ENCODE measurements around the gene TUT1.
"Not testable (repeated sequence)": the region's sequence is repeated elsewhere in the genome, so short reads cannot be mapped to it uniquely, and the experiment has no call there.

The TUT1 gene

DNA sequence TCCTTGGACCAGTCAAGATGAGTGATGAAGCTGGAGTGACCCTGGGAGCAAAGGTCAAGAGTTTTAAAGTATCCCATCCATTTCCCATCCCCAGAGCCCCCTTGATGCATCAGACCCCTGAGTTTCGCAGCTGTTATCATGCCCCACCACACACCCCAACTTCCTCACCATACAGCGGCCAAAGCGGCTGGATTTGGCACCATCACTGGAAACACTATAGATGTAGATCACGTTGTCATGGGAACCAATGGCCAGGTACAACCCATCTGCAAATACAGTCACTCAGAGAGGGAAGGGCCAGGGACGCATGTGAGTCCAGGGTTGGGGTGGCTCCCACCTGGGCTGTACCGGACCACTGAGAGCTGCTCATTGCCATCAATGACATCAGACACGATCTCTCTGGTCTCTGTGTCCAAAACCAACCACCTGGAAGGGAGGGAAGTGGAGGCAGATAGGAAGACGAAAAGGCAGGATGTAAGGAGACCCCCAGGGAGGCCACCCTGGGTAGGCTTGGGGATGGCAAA lies 12.5 kb upstream of the TUT1 start:
- DNase-seq (ENCODE audit: low read depth) = no peak

DNA sequence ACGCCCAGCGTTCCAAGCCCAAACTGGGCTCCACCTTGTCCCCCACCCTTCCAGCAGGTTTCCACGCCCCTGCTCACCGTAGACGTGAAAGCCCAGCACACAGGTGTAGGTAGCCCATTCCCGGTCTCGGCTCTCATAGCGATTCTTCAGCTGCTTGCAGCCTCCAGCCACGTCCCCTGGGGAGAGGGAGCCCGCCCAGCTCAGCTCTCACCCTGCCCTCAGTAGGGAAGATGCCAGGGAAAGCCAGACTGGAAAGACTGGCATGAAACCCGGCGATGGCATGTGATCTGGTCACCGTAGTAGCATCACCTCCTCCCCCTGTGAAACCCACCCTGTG lies 11.7 kb upstream of the TUT1 start:
- no peak for DNase-seq (ENCODE audit: low read depth)

DNA sequence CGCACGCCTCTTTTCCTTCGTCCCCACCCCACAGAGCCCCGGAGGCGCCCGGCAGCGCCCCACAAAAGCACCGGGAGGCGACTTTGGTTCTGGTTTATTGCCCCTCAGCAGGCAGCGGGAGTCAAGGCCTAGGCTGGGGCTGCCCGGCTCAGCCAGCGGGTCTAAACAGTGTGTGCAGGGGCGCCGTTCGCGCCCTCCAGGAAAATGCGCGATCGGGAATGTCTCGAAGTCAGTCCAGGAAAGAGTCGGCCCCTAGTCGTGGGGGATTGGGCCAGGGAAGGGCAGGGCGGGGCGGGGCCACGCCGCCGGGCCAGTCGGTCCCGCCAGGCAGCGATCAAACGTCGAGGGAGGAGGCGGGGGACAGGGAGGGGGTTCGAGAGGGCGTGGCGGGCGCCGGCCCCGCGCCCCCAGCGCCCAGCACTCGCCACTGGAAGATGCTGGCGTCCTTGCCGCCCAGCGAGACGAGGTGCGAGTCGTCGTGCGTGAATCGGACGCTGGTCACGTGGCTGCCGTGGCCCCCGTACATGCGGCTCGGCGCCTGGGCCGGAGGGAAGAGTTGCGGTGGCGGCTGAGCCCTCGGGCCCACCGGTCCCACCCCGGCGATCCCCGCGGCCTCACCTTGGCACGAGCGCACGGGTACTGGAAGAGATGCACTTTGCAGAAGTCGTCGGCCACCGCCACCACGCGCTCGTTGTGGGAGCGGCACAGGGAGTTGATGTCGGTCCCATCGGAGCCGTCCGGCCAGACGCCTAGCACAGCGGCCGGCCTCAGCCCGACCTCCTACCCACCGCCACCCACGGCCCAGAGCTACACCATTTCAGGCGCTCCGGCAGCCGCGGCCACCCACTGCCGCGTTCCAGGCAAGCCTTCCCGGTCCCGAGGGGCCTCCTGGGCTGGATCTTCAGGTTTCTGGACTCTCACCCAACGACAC lies 11.1 kb upstream of the TUT1 start:
- DNase-seq (ENCODE audit: low read depth) = no peak

DNA sequence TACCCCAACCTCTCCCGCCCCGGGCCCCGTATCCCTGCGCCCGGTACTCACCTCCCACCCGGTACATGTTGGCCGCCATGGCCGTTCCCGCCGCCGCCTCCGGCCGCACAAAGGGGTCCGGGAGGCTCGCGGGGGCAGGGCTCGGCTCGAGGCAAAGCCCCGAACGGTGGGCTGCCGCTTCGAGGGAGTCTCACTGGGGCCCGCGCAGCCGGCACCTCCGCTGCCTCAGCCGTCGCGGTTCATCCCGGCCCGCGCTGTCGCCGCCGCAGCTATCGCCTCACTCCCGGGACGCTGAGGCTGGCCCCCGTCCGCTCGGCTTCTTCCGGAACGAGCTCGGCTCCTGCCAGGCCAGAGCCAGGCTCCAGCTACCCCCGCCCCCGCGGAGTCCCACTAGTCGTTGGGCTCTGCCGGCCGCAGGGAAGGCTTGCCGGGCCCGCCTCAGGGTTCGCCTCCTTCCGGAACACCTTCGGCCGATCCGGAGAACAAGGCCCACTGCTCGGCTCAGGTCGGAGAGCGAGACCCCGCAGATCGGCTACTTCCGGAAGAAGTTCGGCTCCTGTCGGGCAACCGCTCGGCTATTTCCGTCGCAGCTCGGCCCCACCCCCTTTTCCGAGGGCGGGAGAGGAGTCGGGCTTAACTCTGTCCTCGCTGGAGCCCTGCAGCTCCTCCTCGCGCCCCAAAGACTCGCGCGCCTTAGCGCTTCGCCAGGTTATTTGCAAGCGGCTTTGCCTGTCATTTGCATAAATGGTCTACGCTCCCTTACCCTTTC lies 10.2 kb upstream of the TUT1 start, which contains the start of gene MTA2:
Gene MTA2 (minus strand): TSS at position 494 of the 769 bp plus-strand sequence. CDS start 415 bp downstream, at position 79.
- DNase-seq (ENCODE audit: low read depth) = peak; percentile 99

DNA sequence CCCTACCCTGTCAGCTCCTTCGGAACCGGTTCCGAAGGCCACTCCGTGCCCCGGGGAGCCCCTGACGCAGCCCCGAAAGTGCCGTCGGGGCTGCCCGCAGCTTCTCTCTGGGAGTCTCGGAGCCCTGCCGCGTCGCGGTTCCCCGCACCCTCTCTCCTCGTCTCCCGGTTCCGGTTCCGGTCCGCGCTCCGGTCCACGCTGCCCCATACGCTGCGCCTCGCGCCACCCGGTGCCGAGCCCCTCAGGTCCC lies 9.7 kb upstream of the TUT1 start:
- no peak for DNase-seq (ENCODE audit: low read depth)

DNA sequence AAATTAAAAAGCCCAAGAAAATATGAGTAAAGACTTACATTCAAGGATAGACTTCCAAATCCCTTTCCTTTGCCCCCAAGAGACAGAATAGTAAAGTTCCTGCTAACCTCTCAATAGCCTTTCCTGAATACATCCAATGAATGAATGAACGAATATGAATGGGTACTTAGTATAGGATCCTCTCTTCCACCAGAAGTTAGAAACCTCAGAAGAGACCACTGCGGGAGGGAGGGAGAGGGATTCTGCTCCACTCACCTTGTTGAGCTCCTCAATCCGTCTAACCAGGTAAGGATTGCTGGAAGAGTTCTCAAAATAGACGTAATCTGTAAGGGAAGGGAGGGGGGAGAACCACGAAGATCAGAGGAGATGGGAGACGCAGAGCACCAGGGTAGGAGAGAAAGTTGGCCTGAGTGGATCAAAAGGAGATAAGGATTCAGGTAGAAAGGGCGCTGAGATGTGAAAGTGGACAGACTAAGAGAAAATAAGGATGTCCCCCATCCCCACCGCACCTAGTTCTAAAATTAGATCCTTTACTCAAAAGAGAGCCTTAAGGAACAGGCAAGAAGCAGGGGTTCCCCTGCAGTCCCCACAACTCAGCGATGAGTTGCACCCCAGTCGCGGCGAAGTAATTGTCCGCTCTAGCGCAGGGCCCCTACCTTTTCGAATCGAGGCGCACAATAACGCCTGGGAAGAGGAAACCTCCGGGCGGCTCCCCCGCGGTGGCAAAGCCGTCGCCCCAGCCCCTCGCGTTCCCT lies 9.2 kb upstream of the TUT1 start:
- DNase-seq (ENCODE audit: low read depth) = no peak

DNA sequence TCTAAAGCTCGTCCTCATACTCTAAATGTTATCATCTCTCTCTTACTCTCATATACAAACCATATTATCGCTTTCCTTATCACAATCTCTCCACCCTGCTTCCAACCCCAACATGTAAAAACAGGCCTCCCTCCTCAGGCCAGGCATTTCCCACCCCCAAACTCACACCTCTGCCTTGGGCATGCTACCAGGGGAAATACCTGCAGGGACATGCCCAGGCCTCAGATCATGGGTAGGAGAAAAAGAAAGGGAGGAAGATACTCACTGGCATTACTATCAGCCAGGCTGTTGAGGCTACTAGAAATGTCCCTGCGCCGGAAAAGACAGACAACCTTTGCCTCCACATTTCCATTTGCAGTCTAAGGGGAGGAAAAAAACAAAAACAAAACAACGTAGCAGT lies 8.6 kb upstream of the TUT1 start:
- no peak for DNase-seq (ENCODE audit: low read depth)

DNA sequence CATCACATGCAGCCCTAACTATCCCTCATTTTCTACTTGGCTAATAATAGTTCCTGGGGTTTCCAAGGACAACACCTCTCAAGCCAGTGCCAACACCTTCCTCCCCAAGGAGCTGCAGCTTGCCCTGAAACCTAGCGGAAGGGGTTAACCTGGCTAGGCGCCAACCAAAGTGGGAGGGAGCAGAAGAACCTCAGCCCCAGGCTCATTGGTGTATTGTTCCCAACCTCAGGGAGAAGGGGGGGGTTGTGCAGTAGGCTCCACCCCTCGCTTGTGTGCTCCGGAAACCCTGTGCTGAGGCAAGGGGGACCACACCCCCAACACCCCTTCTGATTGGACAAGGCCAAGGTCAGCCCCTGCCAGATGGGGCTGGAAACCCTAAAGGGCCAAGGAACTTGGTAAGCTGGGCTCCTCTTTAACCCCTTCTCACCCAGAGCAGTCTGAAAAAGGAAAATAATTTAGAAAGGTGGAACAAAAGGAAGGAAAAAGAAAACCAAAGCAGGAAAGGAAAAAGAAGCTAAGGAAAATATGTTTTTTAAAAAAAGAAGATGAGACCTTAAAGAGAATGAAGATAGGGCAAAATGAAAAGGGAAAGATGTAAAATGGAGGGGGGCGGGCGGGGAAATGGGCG lies 7.9 kb upstream of the TUT1 start:
- DNase-seq (ENCODE audit: low read depth) = peak; percentile 80

DNA sequence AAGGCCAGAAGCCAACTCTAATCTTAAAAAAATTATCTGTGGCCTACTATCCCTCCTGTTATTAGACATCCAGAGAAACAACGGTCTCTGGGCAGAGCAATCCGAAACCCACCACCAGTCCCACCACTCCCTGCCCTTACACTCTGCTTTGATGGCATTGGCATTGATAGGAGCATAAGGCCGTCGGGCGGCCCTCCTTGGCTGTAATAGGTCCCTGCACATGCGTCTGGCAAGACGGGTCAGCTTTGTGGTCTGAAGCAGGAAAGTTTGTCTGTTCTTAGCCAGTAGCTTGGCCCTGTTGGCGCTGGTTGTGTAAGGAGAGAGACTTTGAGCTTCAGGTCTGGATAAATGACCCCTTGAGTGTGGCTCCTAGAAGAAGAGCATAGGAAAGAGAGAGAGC lies 3.8 kb upstream of the TUT1 start:
- DNase-seq (ENCODE audit: low read depth) = no peak

DNA sequence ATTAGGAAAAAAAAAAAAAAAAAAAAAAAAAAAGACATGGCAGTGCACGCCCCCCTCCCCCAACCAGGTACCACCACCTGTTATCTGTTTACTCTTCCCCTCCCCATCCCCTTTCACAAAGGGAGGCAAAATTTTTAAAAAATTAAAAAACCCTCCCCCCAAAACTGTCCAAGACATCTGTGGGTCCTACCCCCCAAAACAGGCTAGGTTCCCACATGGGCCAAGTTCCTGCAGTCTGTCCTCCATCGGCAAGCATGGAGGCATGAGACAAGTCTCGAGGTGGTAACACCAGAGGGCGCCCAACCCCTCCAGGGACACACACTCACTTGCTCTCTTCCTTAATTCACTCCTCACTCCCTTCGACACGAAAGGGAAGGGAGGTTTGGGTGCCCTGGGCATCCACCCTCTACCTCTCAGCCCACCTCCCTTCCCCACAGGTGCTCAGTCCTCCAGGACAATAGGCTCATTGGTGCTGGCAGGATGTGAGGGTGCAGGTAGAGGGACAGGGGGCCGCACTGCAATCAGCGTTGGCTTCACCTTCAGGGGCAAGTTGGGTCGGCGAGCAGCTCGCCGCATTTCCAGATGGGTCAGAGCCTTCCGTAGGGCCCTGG lies 2.2 kb upstream of the TUT1 start:
- DNase-seq (ENCODE audit: low read depth) = peak; percentile 49

DNA sequence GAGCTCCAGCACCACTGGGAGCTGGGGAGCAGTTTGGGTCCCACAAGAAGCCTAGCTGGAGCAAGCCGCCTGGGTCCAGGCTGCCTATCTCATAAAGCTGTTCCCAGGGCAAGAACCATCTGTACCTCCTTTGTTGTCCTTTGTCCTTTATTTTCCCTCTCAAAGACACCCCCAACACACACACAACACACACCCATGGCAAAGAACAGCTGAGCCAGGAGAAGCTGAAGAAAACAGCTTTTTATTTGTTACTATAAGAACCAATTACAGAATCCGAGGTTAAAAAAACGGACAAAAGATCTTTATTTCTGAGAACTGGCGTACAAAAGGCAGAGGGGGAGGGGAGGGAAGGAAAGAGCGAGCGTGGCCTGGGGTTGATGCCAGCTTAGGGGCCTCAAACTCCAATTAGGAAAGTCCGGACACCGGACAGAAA lies 1.7 kb upstream of the TUT1 start:
- DNase-seq (ENCODE audit: low read depth) = no peak

DNA sequence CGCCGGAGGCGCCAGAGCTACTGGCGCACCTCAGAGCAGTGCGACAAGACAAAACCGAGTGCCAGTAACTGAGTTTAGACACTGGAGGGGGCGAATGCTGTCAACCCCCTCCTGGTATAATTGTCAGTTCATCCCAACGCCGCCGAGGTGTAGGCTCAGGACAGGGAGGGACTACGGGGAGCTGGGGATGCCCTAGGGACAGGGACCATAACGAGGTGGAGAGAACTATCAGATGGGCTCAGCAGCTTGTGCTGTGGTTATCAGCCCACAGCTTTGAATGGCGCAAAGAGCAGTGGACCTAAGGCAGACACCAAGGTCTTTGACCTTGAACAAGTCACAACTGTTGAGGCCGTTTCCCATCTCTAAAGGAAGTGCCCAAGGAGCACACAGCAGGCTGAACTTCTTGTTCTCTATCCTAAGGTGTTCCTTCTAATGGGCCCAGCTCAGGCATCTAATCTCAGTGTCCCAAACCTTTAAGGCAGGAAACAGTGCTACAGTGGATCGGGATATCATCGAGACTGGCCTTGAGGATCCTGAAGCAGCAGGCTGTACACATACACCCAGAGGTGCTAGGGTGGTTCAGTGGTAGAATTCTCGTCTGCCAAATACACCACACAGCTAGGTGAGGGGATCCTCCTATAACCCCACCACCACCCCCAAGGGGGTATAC lies 958 bp upstream of the TUT1 start:
- no peak for DNase-seq (ENCODE audit: low read depth)

DNA sequence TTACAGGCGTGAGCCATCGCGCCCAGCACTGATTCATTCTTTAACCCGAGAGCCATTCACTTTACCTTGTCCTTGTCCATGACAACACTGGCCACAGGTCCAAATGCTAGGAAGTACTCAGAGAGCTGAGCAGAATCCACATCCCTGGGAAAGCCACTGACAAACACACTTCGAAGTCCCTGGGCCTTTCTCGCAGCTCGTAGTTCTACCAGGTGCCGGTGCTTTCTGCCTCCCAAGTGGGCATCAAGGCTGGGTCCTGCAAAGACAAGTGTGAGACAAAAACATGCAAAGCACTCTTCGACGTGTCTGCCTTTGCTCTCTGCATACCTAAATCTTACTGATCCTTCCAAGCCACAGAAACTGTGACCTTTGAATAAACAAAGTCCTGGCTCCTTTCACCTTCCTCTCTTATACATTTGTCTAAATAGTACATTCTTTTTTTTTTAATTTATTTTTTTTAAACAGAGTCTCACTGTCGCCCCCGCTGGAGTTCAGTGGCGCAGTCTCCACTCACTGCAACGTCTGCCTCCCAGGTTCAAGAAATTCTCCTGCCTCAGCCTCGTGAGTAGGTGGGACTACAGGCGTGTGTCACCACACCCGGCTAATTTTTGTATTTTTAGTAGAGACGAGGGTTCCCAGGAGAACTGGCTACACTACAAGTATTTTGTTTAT lies 2.2 kb downstream of the TUT1 start:
- DNase-seq (ENCODE audit: low read depth) = no peak

DNA sequence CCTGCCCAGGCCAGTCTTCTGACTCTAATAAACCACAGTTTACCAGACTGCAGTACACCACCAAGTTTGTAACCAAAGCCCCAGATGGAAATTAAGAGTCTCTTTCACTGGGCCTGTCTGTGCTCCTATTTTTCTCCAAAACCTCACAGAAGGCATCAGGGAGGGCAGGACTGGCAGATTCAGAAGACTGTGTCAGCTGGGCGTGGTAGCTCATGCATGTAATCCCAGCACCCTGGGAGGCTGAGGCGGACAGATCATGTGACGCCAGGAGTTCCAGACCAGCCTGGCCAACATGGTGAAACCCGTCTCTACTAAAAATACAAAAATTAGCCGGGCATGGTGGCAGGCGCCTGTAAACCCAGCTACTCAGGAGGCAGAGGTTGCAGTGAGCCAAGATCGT lies 6.0 kb downstream of the TUT1 start:
- DNase-seq (ENCODE audit: low read depth) = not testable (repeated sequence)

DNA sequence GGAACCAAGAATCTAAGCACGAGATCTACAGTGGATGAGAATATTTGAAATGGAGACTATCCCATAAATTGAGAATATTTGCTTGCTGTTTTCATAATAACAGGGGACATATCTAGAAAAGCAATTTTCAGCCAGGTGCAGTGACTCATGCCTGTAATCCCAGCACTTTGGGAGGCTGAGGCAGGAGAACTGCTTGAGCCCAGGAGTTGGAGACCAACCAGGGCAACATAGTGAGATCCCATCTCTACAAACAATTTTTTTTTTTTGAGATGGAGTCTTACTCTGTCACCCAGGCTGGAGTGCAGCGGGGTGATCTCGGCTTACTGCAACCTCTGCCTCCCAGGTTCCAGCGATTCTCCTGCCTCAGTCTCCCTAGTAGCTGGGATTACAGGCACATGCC lies 9.6 kb downstream of the TUT1 start:
- not testable (repeated sequence) for DNase-seq (ENCODE audit: low read depth)

DNA sequence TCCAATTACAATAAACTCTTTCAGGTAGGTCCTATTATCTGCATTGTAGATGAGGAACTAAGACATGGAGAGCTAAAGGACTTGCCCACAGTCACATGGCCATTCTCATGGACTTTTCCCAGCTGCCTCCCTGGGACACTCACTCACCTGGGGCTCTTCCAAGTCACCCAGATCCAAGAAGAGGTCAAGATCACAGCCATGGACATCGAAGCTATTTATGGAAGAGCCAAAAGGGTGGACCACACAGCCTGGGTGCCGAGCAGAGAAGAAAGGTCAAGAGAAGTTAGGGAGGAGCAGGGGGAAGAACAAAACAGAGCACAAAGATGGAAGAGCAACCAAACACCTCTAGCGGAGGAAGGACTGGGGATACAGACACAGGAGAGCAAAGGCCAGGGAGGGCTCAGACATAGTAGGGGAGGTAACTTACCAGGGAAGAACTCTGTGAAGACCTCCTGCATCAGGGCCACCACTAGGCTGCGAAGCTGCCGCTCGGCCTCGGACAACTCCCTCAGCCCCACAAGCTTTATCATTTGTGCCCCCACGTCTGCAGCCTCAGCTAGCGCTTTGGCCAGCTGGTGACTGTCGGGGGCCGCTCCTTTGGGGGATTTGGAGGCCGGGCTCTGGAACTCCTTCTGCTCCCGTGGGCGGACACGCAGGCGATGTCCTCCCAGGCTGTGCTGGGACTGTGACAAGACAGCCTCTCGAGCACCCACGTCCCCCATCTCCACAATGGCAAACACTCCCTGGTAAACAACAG lies 10.2 kb downstream of the TUT1 start:
- no peak for DNase-seq (ENCODE audit: low read depth)

DNA sequence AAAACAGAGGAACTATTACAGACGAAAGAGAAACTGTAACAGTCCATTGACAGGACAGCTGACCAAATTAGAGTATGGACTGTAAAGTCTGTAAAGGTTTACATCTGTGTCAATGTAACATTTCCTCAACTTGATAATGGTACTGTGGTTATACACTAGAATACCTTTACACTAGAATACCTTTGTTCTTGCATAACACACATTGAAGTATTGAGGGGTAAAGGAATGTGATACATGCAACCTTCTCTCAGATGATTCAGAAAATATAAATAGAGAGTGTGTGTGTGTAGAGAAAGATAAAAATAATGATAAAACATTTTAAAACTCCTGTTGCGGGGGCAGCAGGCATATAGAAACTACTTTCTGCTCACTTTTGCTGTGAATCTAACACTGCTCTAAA lies 12.1 kb downstream of the TUT1 start:
- DNase-seq (ENCODE audit: low read depth) = no peak

DNA sequence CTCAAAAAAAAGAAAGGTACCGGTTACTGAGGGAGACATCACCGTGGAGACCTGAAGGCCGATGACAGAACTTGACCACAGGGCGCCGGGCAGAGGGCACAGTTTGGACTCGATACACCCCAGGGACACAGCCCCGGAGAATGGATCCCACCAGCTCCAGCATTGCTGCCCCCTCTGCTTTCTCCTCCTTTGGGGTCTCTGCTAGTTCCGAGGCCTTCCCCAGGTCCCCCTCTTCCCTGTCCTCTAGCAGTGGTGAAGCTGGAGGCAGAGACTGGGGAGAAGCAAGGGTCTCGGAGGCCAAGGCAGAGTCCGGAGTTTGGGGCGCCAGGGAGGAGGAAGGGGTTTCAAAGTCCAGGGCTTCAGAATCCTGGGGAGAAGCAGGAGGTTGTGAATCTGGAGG lies 12.8 kb downstream of the TUT1 start:
- DNase-seq (ENCODE audit: low read depth) = no peak

DNA sequence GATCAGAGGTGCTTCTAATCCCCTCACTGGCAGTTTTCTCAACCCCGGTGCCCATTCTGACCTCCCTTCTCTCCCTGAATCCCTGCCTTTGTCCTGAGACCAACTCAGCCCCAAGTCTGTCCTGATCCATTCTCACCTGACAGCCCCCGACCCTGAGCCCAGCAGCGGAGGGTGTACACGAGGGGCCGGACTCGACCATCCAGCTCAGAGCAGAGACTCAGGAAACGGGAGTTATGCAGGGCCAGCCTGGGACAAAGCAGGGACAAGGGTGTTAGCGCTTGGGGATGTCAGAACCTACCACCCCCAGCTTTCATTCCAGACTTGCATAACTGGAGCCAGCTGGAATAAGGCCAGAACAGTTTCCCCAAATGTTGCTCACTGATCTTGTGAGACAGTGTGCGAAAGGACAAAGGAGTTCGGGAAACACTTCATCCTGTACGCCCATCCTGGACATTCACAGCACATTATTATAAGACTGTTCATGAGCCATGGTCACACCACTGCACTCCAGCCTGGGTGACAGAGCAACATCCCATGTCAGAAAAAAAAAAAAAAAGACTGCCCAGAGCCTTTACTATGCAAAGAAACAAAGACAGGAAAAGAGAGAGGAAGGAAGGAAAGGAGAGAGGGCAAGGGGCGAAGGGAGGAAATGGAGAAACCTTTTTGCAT lies 14.1 kb downstream of the TUT1 start:
- no peak for DNase-seq (ENCODE audit: low read depth)

Measured in stimulated activated CD8-positive, alpha-beta memory T cell treated with anti-CD3 and anti-CD28 coated beads, Interleukin-12 subunit alpha, Interleukin-12 subunit beta, amount 100 ng/mL, for 4 hours (primary cell).